Central memory CD8-positive, alpha-beta T cell (primary cell): ENCODE data around the gene CD109.
"Not testable (repeated sequence)": the region's sequence is repeated elsewhere in the genome, so short reads cannot be mapped to it uniquely, and the experiment has no call there.

Source experiments
- ATAC-seq: fragments of 150-1000 bp; cut with Tn5 transposase; replicated peaks from 2 replicates; pipeline ENCODE4 v1.10.0; 2022; ENCODE audit warnings: mild to moderate bottlenecking, moderate FRiP score, moderate number of reproducible peaks; ENCODE audit not compliant: poor library complexity, severe bottlenecking; ENCODE audit errors: extremely low read depth
- DNase-seq, 2 donors: peaks; one replicate each; pipeline ENCODE4 v3.0.0; 2021; ENCODE audit warnings: low spot score in 2 of 2
- H3K27ac Mint-ChIP-seq: one replicate; pipeline ENCODE4 v1.8.0; 2022; ENCODE audit warnings: low read depth, mild to moderate bottlenecking, moderate library complexity, mixed read lengths
- H3K27me3 Mint-ChIP-seq: one replicate; pipeline ENCODE4 v1.8.0; 2022; ENCODE audit warnings: mixed read lengths
- H3K36me3 Mint-ChIP-seq: one replicate; pipeline ENCODE4 v1.8.0; 2022; ENCODE audit warnings: mild to moderate bottlenecking, moderate library complexity, mixed read lengths; ENCODE audit not compliant: insufficient read depth
- H3K4me1 Mint-ChIP-seq: one replicate; pipeline ENCODE4 v1.8.0; 2022; ENCODE audit warnings: mixed read lengths
- H3K4me3 Mint-ChIP-seq: one replicate; pipeline ENCODE4 v1.8.0; 2022; ENCODE audit warnings: mild to moderate bottlenecking, moderate library complexity, mixed read lengths
- H3K9me3 Mint-ChIP-seq: one replicate; pipeline ENCODE4 v1.8.0; 2022; ENCODE audit warnings: mixed read lengths

The CD109 gene

GRCh38 chr6:73696966-73697655, 1.1 kb downstream of the CD109 start:
- H3K27me3 Mint-ChIP-seq, result peaks cover 93% of the 10 kb centered on the region
- ATAC-seq (no peak), DNase-seq (no peak)
- no peaks in the 10 kb centered on the region for H3K9me3 Mint-ChIP-seq
- peaks cover 4% of the 10 kb centered on the region for H3K36me3 Mint-ChIP-seq
- H3K27ac Mint-ChIP-seq, result no peak overlapping the region
- peaks cover 16% of the 10 kb centered on the region for H3K4me1 Mint-ChIP-seq
- H3K4me3 Mint-ChIP-seq, result no peak overlapping the region

GRCh38 chr6:73699676-73700459, 3.9 kb downstream of the CD109 start:
- Mint-ChIP-seq H3K36me3 (peaks cover 4% of the 10 kb centered on the region), H3K4me3 (no peak overlapping the region), H3K9me3 (no peaks in the 10 kb centered on the region), H3K27ac (no peak overlapping the region), H3K4me1 (peaks cover 16% of the 10 kb centered on the region), H3K27me3 (peaks cover 69% of the 10 kb centered on the region)
- no peak for DNase-seq
- no peak for ATAC-seq

GRCh38 chr6:73702444-73702843, 6.4 kb downstream of the CD109 start:
- H3K27ac Mint-ChIP-seq, result no peak overlapping the region

GRCh38 chr6:73703466-73703865, 7.5 kb downstream of the CD109 start:
- no peaks in the 10 kb centered on the region for H3K4me1 Mint-ChIP-seq
- H3K27ac Mint-ChIP-seq, result no peak overlapping the region
- ATAC-seq (no peak), DNase-seq (no peak)
- peaks cover 35% of the 10 kb centered on the region for H3K27me3 Mint-ChIP-seq
- H3K9me3 Mint-ChIP-seq, result no peaks in the 10 kb centered on the region
- H3K4me3 Mint-ChIP-seq, result no peak overlapping the region
- peaks cover 2% of the 10 kb centered on the region for H3K36me3 Mint-ChIP-seq

More at GRCh38 chr6:73702444-73702843, 6.4 kb downstream of the CD109 start:
- Mint-ChIP-seq H3K9me3 (no peaks in the 10 kb centered on the region), H3K4me3 (no peak overlapping the region), H3K36me3 (peaks cover 2% of the 10 kb centered on the region), H3K4me1 (no peaks in the 10 kb centered on the region), H3K27me3 (peaks cover 45% of the 10 kb centered on the region)
- ATAC-seq (no peak), DNase-seq (no peak)

- no peak for DNase-seq
- ATAC-seq, result no peak
- Mint-ChIP-seq H3K4me3 (no peak overlapping the region), H3K27me3 (peaks cover 27% of the 10 kb centered on the region), H3K36me3 (peaks cover 2% of the 10 kb centered on the region), H3K27ac (no peak overlapping the region), H3K9me3 (no peaks in the 10 kb centered on the region), H3K4me1 (no peaks in the 10 kb centered on the region)
Observed at GRCh38 chr6:73704260-73704659, 8.3 kb downstream of the CD109 start.

GRCh38 chr6:73704798-73705197, 8.8 kb downstream of the CD109 start:
- H3K27ac Mint-ChIP-seq, result no peak overlapping the region
- H3K9me3 Mint-ChIP-seq, result no peaks in the 10 kb centered on the region
- H3K36me3 Mint-ChIP-seq, result peaks cover 2% of the 10 kb centered on the region
- DNase-seq (no peak), ATAC-seq (no peak)
- no peak overlapping the region for H3K4me3 Mint-ChIP-seq
- peaks cover 22% of the 10 kb centered on the region for H3K27me3 Mint-ChIP-seq
- no peaks in the 10 kb centered on the region for H3K4me1 Mint-ChIP-seq

- Mint-ChIP-seq H3K36me3 (no peaks in the 10 kb centered on the region), H3K9me3 (no peaks in the 10 kb centered on the region), H3K27me3 (peaks cover 1% of the 10 kb centered on the region), H3K4me1 (no peaks in the 10 kb centered on the region), H3K27ac (no peak overlapping the region), H3K4me3 (no peak overlapping the region)
- DNase-seq (no peak), ATAC-seq (no peak)
Observed at GRCh38 chr6:73706971-73707370, 11.0 kb downstream of the CD109 start.

- Mint-ChIP-seq H3K9me3 (no peaks in the 10 kb centered on the region), H3K4me1 (no peaks in the 10 kb centered on the region), H3K36me3 (no peaks in the 10 kb centered on the region), H3K27me3 (no peaks in the 10 kb centered on the region), H3K27ac (no peak overlapping the region), H3K4me3 (no peak overlapping the region)
- ATAC-seq, result no peak
- no peak for DNase-seq
Observed at GRCh38 chr6:73710470-73710869, 14.5 kb downstream of the CD109 start.

GRCh38 chr6:73710948-73711347, 14.9 kb downstream of the CD109 start:
- Mint-ChIP-seq H3K4me1 (no peaks in the 10 kb centered on the region), H3K9me3 (no peaks in the 10 kb centered on the region), H3K36me3 (no peaks in the 10 kb centered on the region), H3K27ac (no peak overlapping the region), H3K4me3 (no peak overlapping the region), H3K27me3 (no peaks in the 10 kb centered on the region)
- DNase-seq (no peak), ATAC-seq (no peak)

GRCh38 chr6:73712535-73713173, 16.7 kb downstream of the CD109 start:
- H3K4me1 Mint-ChIP-seq, result no peaks in the 10 kb centered on the region
- H3K9me3 Mint-ChIP-seq, result no peaks in the 10 kb centered on the region
- no peaks in the 10 kb centered on the region for H3K36me3 Mint-ChIP-seq
- H3K27me3 Mint-ChIP-seq, result no peaks in the 10 kb centered on the region
- H3K27ac Mint-ChIP-seq, result no peak overlapping the region
- DNase-seq, result no peak
- H3K4me3 Mint-ChIP-seq, result no peak overlapping the region
- no peak for ATAC-seq

GRCh38 chr6:73713426-73714147, 17.6 kb downstream of the CD109 start:
- no peaks in the 10 kb centered on the region for H3K27me3 Mint-ChIP-seq
- H3K4me1 Mint-ChIP-seq, result no peaks in the 10 kb centered on the region
- no peak overlapping the region for H3K27ac Mint-ChIP-seq
- H3K9me3 Mint-ChIP-seq, result no peaks in the 10 kb centered on the region
- H3K36me3 Mint-ChIP-seq, result no peaks in the 10 kb centered on the region
- H3K4me3 Mint-ChIP-seq, result no peak overlapping the region
- ATAC-seq, result no peak
- no peak for DNase-seq

- not testable (repeated sequence) for DNase-seq, H3K36me3 Mint-ChIP-seq, H3K4me1 Mint-ChIP-seq, ATAC-seq, H3K27ac Mint-ChIP-seq, H3K9me3 Mint-ChIP-seq, H3K4me3 Mint-ChIP-seq, H3K27me3 Mint-ChIP-seq
Observed at GRCh38 chr6:73715111-73715508, 19.1 kb downstream of the CD109 start.
